Psoas muscle (tissue), 8 donors: ENCODE data around the gene EPB41L4B. TPM values are rescaled to one million over a fixed set of nuclear protein-coding genes. Genes with fewer than 3 reads are reported as not detected.

ENCODE experiments used
- ATAC-seq, 4 donors: fragments of 200-7000 bp; cut with Tn5 transposase; one replicate each; pipeline ENCODE4 v1.9.1; 2020; ENCODE audit warnings: moderate library complexity in 3 of 4, mild to moderate bottlenecking in 2 of 4
- DNase-seq, 2 donors: peaks; one replicate each; pipeline ENCODE4 v3.0.0-alpha.2; 2020
- H3K27ac ChIP-seq: fragments of 200-600 bp; one replicate; pipeline ENCODE4 v1.8.0; 2022
- H3K27me3 ChIP-seq, 3 donors: fragments of 200-600 bp in 1 of 3; one replicate each; pipeline versions ENCODE4 v1.6.1 to v1.8.0; 2013 to 2022; ENCODE audit warnings: low read length in 2 of 3, mild to moderate bottlenecking in 2 of 3, moderate library complexity in 1 of 3; ENCODE audit not compliant: insufficient read depth in 3 of 3
- H3K36me3 ChIP-seq, 2 donors: fragments of 200-600 bp in 1 of 2; one replicate each; pipeline versions ENCODE4 v1.6.1 to v1.8.0; 2013 to 2022; ENCODE audit warnings: low read depth in 1 of 2, mild to moderate bottlenecking in 1 of 2, moderate library complexity in 1 of 2; ENCODE audit not compliant: insufficient read depth in 1 of 2
- H3K4me1 ChIP-seq: fragments of 200-600 bp; one replicate; pipeline ENCODE4 v1.8.0; 2022
- H3K4me3 ChIP-seq: fragments of 200-600 bp; one replicate; pipeline ENCODE4 v1.8.0; 2022; ENCODE audit warnings: mild to moderate bottlenecking
- H3K9me3 ChIP-seq: fragments of 200-600 bp; one replicate; pipeline ENCODE4 v1.8.0; 2022
- WGBS, 3 donors: extraction: QIAGEN DNeasy Blood & Tissue Kit; methylation state at CpG; one replicate each; pipeline versions ENCODE4 v1.1.6 to v1.1.7; 2013; 5-methylcytosine and 5-hydroxymethylcytosine counted together
- intact Hi-C, 2 donors: fragments of 100-400 bp; cut with DNase I; formaldehyde crosslinking; loops; one replicate each; pipeline versions ENCODE4 v1.11.0 to v1.14.2; 2022
- polyA plus RNA-seq, 3 donors: library from polyadenylated mRNA; stranded (reverse); fragments of 200-250 nt; gene quantifications; one replicate each; pipeline ENCODE4 v1.2.3, GENCODE V29; 2013
- total RNA-seq, 4 donors: library from RNA; stranded (reverse); fragmentation: NEBNext Ultra II Directional in 2 of 4; extraction: Animal tissue kit (Norgen Biotek cat#: 25700) in 2 of 4; gene quantifications; one replicate each; pipeline versions ENCODE4 v1.2.1 to v1.2.4, GENCODE V29; 2021 to 2023
- TF ChIP-seq, protein P1 (sequence below): fragments of 200-600 bp; IDR thresholded peaks from one replicate; pipeline ENCODE4 v1.8.0; 2022; ENCODE audit warnings: antibody characterized with exemption
- donor health status: healthy with polysubstance abuse.
- donor health status: DM: no; HTN: no; CAD: no; lungs with moderate emphysema.
- donor health status: Bipolar disorder and iron deficiency.
- donor health status: healthy.
- donor health status: DM: yes; HTN: yes; CAD: no.
- donor health status: DM: no; HTN: no; CAD: no.
- donor health status: DM: no; HTN: no; CAD: no.
- donor health status: DM: yes; HTN: yes; CAD: no.

Gene EPB41L4B
- total and polyA plus RNA-seq, 7 donors = 0.33 to 4.6 (median 1.8) TPM

DNA sequence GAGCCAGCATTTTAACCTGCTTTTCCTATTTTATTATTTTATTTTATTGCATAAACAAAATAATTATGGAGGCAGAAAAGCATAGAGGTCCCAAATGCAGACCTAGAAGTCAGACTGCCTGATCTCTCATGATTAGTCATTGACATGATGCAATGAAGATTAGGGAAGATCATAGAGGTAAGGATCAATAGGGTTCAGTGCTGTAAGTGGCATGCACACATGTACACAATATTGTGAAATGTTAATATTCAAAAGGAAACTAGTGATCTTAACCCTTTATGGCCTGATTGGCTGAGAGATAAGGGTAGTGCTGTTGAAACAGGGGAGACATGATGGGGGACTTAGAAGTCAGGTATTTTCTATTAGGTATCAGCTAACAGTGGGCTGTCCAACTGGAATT lies 152.7 kb downstream of the EPB41L4B start:
- no peak for DNase-seq
- no peak for ATAC-seq
- H3K27ac ChIP-seq = no peak overlapping the region
- no peaks in the 10 kb centered on the region for H3K9me3 ChIP-seq
- TF ChIP-seq, protein P1, sequence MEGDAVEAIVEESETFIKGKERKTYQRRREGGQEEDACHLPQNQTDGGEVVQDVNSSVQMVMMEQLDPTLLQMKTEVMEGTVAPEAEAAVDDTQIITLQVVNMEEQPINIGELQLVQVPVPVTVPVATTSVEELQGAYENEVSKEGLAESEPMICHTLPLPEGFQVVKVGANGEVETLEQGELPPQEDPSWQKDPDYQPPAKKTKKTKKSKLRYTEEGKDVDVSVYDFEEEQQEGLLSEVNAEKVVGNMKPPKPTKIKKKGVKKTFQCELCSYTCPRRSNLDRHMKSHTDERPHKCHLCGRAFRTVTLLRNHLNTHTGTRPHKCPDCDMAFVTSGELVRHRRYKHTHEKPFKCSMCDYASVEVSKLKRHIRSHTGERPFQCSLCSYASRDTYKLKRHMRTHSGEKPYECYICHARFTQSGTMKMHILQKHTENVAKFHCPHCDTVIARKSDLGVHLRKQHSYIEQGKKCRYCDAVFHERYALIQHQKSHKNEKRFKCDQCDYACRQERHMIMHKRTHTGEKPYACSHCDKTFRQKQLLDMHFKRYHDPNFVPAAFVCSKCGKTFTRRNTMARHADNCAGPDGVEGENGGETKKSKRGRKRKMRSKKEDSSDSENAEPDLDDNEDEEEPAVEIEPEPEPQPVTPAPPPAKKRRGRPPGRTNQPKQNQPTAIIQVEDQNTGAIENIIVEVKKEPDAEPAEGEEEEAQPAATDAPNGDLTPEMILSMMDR = no peak
- peaks cover 9 to 34% (median 10%) of the 10 kb centered on the region in 3 donors for H3K27me3 ChIP-seq
- H3K36me3 ChIP-seq = no peaks in the 10 kb centered on the region
- H3K4me1 ChIP-seq = no peaks in the 10 kb centered on the region
- intact Hi-C loops = no loop called here
- H3K4me3 ChIP-seq = no peak overlapping the region

DNA sequence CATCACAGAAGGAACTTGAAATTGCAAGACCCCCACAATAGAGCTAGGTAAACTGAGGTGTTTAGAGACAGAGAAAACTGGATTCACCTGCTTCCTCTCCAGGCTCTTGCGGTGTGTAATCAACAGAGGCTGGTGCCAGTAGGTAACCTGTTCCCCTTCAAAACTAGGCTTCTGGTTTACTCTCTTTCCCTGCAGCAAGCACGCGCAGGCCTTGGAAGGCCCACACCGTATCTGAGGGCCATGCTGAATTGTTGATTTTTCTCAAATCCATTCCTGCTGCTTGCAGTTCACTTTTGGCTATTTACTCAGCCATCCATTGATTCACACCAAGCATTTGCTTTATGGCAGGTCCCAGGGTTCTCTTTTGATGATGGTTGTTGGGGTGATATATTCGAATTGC lies 153.1 kb downstream of the EPB41L4B start:
- Histone ChIP-seq H3K27ac (no peak overlapping the region), H3K27me3 (peaks cover 9 to 34% (median 10%) of the 10 kb centered on the region in 3 donors), H3K9me3 (no peaks in the 10 kb centered on the region), H3K4me1 (no peaks in the 10 kb centered on the region), H3K36me3 (no peaks in the 10 kb centered on the region), H3K4me3 (no peak overlapping the region)
- WGBS, 3 donors = 90 to 93% (median 92%) methylated on average over 5 of the region's 5 CpGs
- TF ChIP-seq, protein P1 = no peak
- intact Hi-C loops = no loop called here
- no peak for DNase-seq
- ATAC-seq = no peak

DNA sequence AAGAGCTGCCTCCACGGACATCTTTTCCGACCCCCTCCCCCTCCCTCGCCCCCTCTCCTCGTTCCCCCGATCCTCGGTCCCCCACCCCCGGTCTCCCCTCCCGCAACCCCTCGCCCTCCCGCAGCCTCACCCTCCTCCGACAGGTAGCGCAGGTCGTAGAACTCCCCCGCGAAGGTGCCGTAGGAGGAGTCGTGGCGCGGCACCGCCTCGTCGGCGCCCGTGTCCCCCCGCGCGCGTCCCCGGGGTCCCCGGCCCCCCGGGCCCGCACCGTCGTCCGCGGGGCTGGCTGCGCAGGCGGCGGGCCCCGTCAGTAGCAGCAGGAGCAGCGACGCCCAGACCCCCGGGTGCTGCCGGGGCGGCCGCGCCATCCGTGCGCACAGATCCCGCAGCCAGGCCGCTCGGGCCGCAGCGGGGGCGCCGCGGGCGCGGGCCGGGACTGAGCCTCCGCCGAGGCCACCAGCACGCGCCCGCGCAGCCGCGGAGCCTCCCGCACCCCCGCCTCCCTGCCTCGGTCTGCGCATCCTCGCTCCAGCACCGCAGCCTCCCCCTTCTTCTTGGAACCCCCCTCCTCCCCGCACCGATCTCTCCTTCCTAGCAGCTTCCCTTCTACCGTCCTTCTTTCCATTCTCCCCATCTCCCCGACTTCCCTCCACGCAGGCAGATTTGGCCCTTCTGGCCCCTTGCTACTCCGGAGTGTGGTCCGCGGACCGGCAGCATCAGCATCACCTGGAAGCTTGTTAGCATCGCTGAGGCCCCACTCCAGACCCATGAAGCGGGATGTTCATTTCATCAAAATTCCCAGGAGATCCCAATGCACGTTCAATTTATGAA lies 153.9 kb downstream of the EPB41L4B start, which contains the start of gene FRRS1L:
TSS of gene FRRS1L (minus strand) at position 479 of the 831 bp plus-strand sequence. CDS start at position 368, 111 bp downstream.
- no peaks in the 10 kb centered on the region for H3K36me3 ChIP-seq
- H3K27ac ChIP-seq = no peak within 1 kb of the TSS
- no peaks in the 10 kb centered on the region for H3K9me3 ChIP-seq
- TF ChIP-seq, protein P1 = no peak
- ATAC-seq = no peak
- no peak within 1 kb of the TSS for H3K4me3 ChIP-seq
- peaks cover 9 to 34% (median 10%) of the 10 kb centered on the region in 3 donors for H3K27me3 ChIP-seq
- DNase-seq = no peak
- WGBS, 3 donors = 5 to 9% (median 7%) methylated on average over 30 to 85 of the region's 86 CpGs
- intact Hi-C loops = no loop called here
- no peaks in the 10 kb centered on the region for H3K4me1 ChIP-seq

DNA sequence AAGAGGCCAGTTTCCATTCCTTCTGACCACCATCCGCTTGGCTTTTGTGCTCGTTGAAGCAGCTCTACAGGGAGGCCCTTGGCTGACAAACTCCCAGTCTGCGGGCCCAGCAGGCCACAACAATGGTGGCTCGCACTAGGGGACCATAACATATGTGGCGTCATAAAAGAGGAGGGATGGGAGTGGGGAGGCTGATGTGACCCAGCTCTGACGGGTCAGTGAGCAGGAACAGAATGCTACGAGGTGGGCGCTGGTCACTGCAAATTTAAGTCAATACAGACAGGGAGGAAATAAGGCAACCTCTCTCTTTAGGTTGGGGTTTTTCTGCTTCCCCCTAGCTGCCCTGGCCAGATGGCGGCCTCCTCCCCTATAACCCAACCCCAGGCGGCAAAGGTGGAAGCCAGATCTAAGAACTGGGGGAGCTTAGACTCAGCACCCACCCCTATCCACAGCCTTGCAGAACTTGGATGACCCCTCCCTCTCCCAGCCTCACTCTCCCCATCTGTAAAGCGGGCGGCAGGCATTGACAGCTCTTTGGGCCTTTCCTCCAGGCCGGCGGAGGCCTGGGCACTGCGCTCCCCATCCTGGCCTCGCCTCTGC lies 154.6 kb downstream of the EPB41L4B start:
- H3K4me1 ChIP-seq = no peaks in the 10 kb centered on the region
- DNase-seq (no peak), ATAC-seq (no peak)
- TF ChIP-seq, protein P1 = no peak
- peaks cover 9 to 34% (median 10%) of the 10 kb centered on the region in 3 donors for H3K27me3 ChIP-seq
- 73 to 83% (median 83%) methylated on average over 16 of the region's 16 CpGs for WGBS, 3 donors
- no peaks in the 10 kb centered on the region for H3K9me3 ChIP-seq
- H3K36me3 ChIP-seq = no peaks in the 10 kb centered on the region
- no peak overlapping the region for H3K27ac ChIP-seq
- H3K4me3 ChIP-seq = no peak overlapping the region
- intact Hi-C loops = no loop called here
